ENCODE data around the gene USP31. TPM values are rescaled to one million over a fixed set of nuclear protein-coding genes. Genes with fewer than 3 reads are reported as not detected.
A peak's percentile ranks its signal among the peaks of the same experiment; 100 is the strongest.

Gene USP31
- total and polyA plus RNA-seq, 10 donors, result 0.52 to 9.0 (median 5.5) TPM

- Histone ChIP-seq H3K4me3 (no peak overlapping the region), H3K27me3 (replicated peaks in 1 of 7) (no peaks in the 10 kb centered on the region), H3K9me3 (peaks cover 0 to 40% (median 23%) of the 10 kb centered on the region in 8 donors), H3K4me1 (peaks cover 0 to 8% (median 0%) of the 10 kb centered on the region in 6 donors), H3K27ac (no peak overlapping the region), H3K36me3 (no peaks in the 10 kb centered on the region)
- 82 to 94% (median 88%) methylated on average over 5 of the region's 5 CpGs for WGBS, 5 donors
- DNase-seq, result no peak
- intact Hi-C loops (cut with DNase I; ENCODE audit: low total_unique reads), result no loop called here
- TF ChIP-seq POLR2AphosphoS5 (IDR thresholded peaks at IDR 0.05), result no peak
- no peak for TF ChIP-seq CTCF (IDR thresholded peaks at IDR 0.05 in 8 of 11, conservative IDR thresholded peaks at IDR 0.05 in 3 of 11)
- no peak for TF ChIP-seq POLR2A (IDR thresholded peaks at IDR 0.05)
Observed at GRCh38 chr16:23137818-23138217, 11.4 kb downstream of the USP31 start.

GRCh38 chr16:23137256-23137655 lies 12.0 kb downstream of the USP31 start:
- intact Hi-C loops (cut with DNase I; ENCODE audit: low total_unique reads), result no loop called here
- Histone ChIP-seq H3K4me1 (peaks cover 0 to 8% (median 0%) of the 10 kb centered on the region in 6 donors), H3K36me3 (no peaks in the 10 kb centered on the region), H3K27me3 (replicated peaks in 1 of 7) (no peaks in the 10 kb centered on the region), H3K9me3 (peaks cover 0 to 40% (median 23%) of the 10 kb centered on the region in 8 donors), H3K4me3 (no peak overlapping the region), H3K27ac (no peak overlapping the region)
- no peak for DNase-seq
- TF ChIP-seq POLR2A (IDR thresholded peaks at IDR 0.05) (no peak), CTCF (IDR thresholded peaks at IDR 0.05 in 8 of 11, conservative IDR thresholded peaks at IDR 0.05 in 3 of 11) (no peak), POLR2AphosphoS5 (IDR thresholded peaks at IDR 0.05) (no peak)
- WGBS, 5 donors, result 88 to 94% (median 89%) methylated on average over 2 of the region's 2 CpGs

GRCh38 chr16:23134274-23134673 lies 15.0 kb downstream of the USP31 start:
- H3K27ac ChIP-seq, result no peak overlapping the region
- H3K36me3 ChIP-seq, result no peaks in the 10 kb centered on the region
- DNase-seq, result no peak
- peaks cover 0 to 9% (median 0%) of the 10 kb centered on the region in 6 donors for H3K4me1 ChIP-seq
- H3K27me3 ChIP-seq (replicated peaks in 1 of 7), result no peaks in the 10 kb centered on the region
- H3K4me3 ChIP-seq, result no peak overlapping the region
- H3K9me3 ChIP-seq, result peaks cover 0 to 40% (median 23%) of the 10 kb centered on the region in 8 donors
- TF ChIP-seq CTCF (IDR thresholded peaks at IDR 0.05 in 8 of 11, conservative IDR thresholded peaks at IDR 0.05 in 3 of 11) (no peak), POLR2AphosphoS5 (IDR thresholded peaks at IDR 0.05) (no peak), POLR2A (IDR thresholded peaks at IDR 0.05) (no peak)
- intact Hi-C loops (cut with DNase I; ENCODE audit: low total_unique reads), result no loop called here
- WGBS, 5 donors, result 42 to 60% (median 45%) methylated on average over 3 of the region's 3 CpGs

- Histone ChIP-seq H3K36me3 (no peaks in the 10 kb centered on the region), H3K4me3 (no peak overlapping the region), H3K27me3 (replicated peaks in 1 of 7) (no peaks in the 10 kb centered on the region), H3K27ac (peak overlapping the region in 4 of 8 donors; percentile 25 to 45 (median 42)), H3K9me3 (peaks cover 0 to 30% (median 20%) of the 10 kb centered on the region in 8 donors), H3K4me1 (peaks cover 0 to 9% (median 0%) of the 10 kb centered on the region in 6 donors)
- WGBS, 5 donors, result 68 to 80% (median 76%) methylated on average over 11 of the region's 11 CpGs
- intact Hi-C loops (cut with DNase I; ENCODE audit: low total_unique reads), result no loop called here
- TF ChIP-seq POLR2AphosphoS5 (IDR thresholded peaks at IDR 0.05) (no peak), POLR2A (IDR thresholded peaks at IDR 0.05) (no peak), CTCF (IDR thresholded peaks at IDR 0.05 in 8 of 11, conservative IDR thresholded peaks at IDR 0.05 in 3 of 11) (no peak)
- no peak for DNase-seq
Observed at GRCh38 chr16:23132775-23133463, 16.3 kb downstream of the USP31 start.
